ENCODE measurements around the gene RNF145.

DNA sequence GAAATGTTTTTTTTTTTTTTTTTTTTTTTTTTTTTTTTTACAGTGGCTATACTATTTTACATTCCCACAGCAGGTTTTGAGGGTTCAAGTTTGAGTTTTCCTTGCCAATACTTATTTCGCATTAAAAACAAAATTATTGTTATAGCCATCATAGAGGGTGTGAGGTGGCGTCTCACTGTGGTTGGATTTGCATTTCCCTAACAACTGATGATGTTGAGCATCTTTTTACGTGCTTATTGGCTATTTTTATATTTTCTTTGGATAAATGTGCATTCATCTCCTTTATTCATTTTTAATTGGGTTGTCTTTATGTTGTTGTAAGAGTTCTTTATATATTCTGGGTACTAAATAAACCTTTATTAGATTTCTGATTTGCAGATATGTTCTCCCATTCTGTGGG lies 34.8 kb upstream of the RNF145 start:
- TF ChIP-seq MLLT1 (IDR thresholded peaks at IDR 0.05), result no peak
- TF ChIP-seq CTCF (IDR thresholded peaks at IDR 0.05 in 2 of 3, conservative IDR thresholded peaks at IDR 0.05 in 1 of 3; ENCODE audit: control insufficient read depth in 2 of 3, extremely low read depth in 1 of 3, insufficient read depth in 1 of 3, low read depth in 3 of 3, low read length in 3 of 3), result no peak
- no peak for TF ChIP-seq NFYB (IDR thresholded peaks at IDR 0.05; ENCODE audit: insufficient read depth, low read depth, low read length)
- no peak for TF ChIP-seq POLR2AphosphoS2 (IDR thresholded peaks at IDR 0.05; ENCODE audit: low read depth, low read length)
